Thoracic aorta (tissue), 2 donors: ENCODE results near the gene NUPR2. TPM values are rescaled to one million over a fixed set of nuclear protein-coding genes. Genes with fewer than 3 reads are reported as not detected.
"Not testable (repeated sequence)": the region's sequence is repeated elsewhere in the genome, so short reads cannot be mapped to it uniquely, and the experiment has no call there.

ENCODE experiments used
- ATAC-seq: fragments of 150-250 bp; one replicate; pipeline ENCODE4 v1.8.0; 2017; ENCODE audit warnings: low read depth; ENCODE audit not compliant: insufficient number of reproducible peaks, low FRiP score
- DNase-seq: peaks from one replicate; pipeline ENCODE4 v3.0.0-alpha.2; 2020; ENCODE audit warnings: low spot score
- H3K27ac ChIP-seq, 2 donors: fragments of 200-600 bp; sonication (generic); 1 replicate in 1 of 2; 2 replicates in 1 of 2; pipeline ENCODE4 v1.5.1; 2016; ENCODE audit warnings: mild to moderate bottlenecking in 2 of 2, moderate library complexity in 2 of 2
- H3K27me3 ChIP-seq: fragments of 200-600 bp; sonication (generic); replicated peaks from 2 replicates; pipeline ENCODE4 v1.6.0; 2016; ENCODE audit warnings: mild to moderate bottlenecking; ENCODE audit not compliant: insufficient read depth
- H3K36me3 ChIP-seq: fragments of 200-600 bp; sonication (generic); one replicate; pipeline ENCODE4 v1.5.1; 2016
- H3K4me1 ChIP-seq, 2 donors: fragments of 200-600 bp; sonication (generic); 1 replicate in 1 of 2; 2 replicates in 1 of 2; pipeline versions ENCODE4 v1.5.1 to v1.6.0; 2016; ENCODE audit warnings: low read depth in 2 of 2, mild to moderate bottlenecking in 1 of 2; ENCODE audit not compliant: control insufficient read depth in 1 of 2
- H3K4me3 ChIP-seq: fragments of 200-600 bp; sonication (generic); 2 replicates; pipeline ENCODE4 v1.5.1; 2016; ENCODE audit warnings: mild to moderate bottlenecking
- H3K9me3 ChIP-seq: fragments of 200-600 bp; sonication (generic); 2 replicates; pipeline ENCODE4 v1.5.1; 2016
- total RNA-seq, 2 donors: library from RNA; depleted of rRNA; stranded (reverse); fragments of >200 nt; gene quantifications; one replicate each; pipeline versions ENCODE4 v1.1.0 to v1.2.3, GENCODE V29; 2016
- TF ChIP-seq, protein P1 (sequence below): fragments of 200-600 bp; sonication (generic); IDR thresholded peaks from one replicate; pipeline ENCODE4 v1.5.1; 2019; ENCODE audit warnings: antibody characterized with exemption

The NUPR2 gene
- total RNA-seq, 2 donors from 2014 or later, result 1.1 TPM; not detected in 1

DNA sequence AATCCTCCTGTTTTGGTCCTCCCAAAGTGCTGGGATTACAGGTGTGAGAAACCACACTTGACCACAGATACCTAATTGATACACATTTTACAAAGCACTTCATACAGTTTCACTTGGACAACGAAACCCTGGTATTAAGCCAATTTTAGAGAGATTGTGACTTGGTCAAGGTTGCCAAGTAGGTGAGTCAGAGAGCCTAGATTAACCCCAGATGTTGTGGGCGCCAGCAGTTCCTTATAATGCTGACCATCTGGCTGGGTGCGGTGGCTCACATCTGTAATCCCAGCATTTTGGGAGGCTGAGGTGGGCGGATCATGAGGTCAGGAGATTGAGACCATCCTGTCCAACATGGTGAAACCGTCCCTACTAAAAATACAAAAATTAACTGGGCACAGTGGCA is 18.5 kb downstream of the NUPR2 start:
- ATAC-seq, result no peak
- Histone ChIP-seq H3K27ac (no peak overlapping the region), H3K27me3 (no peaks in the 10 kb centered on the region), H3K9me3 (no peaks in the 10 kb centered on the region), H3K36me3 (peaks cover 32% of the 10 kb centered on the region), H3K4me1 (peaks cover 5 to 26% of the 10 kb centered on the region in 2 donors), H3K4me3 (no peak overlapping the region)
- TF ChIP-seq, protein P1, sequence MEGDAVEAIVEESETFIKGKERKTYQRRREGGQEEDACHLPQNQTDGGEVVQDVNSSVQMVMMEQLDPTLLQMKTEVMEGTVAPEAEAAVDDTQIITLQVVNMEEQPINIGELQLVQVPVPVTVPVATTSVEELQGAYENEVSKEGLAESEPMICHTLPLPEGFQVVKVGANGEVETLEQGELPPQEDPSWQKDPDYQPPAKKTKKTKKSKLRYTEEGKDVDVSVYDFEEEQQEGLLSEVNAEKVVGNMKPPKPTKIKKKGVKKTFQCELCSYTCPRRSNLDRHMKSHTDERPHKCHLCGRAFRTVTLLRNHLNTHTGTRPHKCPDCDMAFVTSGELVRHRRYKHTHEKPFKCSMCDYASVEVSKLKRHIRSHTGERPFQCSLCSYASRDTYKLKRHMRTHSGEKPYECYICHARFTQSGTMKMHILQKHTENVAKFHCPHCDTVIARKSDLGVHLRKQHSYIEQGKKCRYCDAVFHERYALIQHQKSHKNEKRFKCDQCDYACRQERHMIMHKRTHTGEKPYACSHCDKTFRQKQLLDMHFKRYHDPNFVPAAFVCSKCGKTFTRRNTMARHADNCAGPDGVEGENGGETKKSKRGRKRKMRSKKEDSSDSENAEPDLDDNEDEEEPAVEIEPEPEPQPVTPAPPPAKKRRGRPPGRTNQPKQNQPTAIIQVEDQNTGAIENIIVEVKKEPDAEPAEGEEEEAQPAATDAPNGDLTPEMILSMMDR, result no peak
- no peak for DNase-seq

DNA sequence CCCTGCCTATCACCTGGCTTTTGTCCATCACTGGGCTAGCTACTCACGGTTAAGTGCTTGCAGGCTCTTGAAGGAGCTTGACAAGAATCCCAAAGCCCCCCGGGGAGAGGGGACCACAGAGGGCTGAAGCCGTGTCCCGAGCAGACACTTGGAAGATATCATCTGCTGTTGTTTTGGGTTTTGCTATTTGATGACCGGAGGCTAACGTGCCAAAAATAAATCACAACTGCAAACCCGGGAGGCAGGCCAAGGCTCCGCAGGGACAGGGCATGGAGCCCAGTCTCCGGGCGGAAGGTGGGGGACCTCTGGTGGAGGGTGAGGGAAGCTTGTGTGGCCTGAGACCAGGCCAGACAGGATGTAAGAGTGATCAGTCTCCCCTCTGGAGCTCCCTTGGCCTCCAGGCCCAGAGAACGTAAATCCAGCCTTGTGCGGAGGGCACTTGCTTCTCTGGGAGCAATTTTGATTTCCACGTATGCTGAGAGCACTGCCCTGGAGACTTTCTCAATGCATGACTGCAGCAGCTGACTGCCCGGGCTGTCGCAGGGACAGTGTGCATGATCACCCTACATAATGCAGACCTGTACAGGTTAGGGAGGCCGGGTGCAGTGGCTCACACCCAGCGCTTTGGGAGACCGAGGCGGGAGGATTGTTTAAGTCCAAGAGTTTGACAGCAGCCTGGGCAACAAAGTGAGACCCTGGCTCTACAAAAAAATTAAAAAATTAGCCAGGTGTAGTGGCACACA is 23.3 kb downstream of the NUPR2 start, which contains the start of gene PHKG1:
Gene PHKG1 (minus strand): TSS at position 164 of the 743 bp plus-strand sequence. CDS start 4,011 bp downstream, outside the sequence.
- Histone ChIP-seq H3K4me1 (peaks cover 9 to 43% of the 10 kb centered on the region in 2 donors), H3K27me3 (no peaks in the 10 kb centered on the region), H3K27ac (peak within 1 kb of the TSS; percentile 91 to 94), H3K36me3 (no peaks in the 10 kb centered on the region), H3K9me3 (no peaks in the 10 kb centered on the region), H3K4me3 (peak within 1 kb of the TSS; percentile 60)
- DNase-seq (peak; percentile 41), ATAC-seq (peak; percentile 83)
- TF ChIP-seq, protein P1, result peak; percentile 75

DNA sequence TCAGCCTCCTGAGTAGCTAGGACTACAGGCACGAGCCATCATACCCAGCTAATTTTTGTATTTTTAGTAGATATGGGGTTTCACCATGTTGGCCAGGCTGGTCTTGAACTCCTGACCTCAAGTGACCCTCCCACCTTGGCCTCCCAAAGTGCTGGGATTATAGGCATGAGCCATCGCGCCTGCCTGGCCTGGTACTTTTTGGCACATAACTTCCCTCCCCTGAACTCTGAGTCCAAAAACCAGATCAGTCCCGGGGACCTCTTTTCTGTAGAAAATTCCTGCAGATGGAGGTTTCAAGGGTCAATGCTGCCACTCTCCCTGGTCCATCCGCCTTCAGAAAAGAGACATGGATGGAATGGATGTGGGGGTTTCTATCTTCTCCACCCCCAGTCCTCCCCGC is 23.8 kb downstream of the NUPR2 start:
- not testable (repeated sequence) for DNase-seq, ATAC-seq

DNA sequence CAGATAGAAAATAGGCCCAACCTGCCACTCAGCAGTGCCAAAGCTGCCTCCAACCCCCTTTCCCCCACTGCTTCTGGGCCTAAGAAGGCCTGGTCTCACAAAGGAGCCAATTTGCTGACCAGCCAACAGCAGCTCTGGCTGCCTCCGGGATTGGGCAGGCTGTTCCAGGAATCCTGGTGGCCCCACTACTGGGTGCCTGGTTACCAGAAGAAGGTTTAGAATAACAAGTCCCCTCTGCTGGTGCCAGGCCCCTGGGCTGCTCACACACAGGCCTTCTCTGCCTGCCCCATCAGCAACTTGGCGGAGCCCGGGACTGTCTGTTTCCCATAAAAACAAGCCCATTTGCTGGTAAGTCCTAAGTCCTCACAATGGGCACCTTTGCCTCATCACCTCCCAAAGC is 24.6 kb downstream of the NUPR2 start:
- Histone ChIP-seq H3K9me3 (no peaks in the 10 kb centered on the region), H3K4me1 (peaks cover 9 to 32% of the 10 kb centered on the region in 2 donors), H3K36me3 (peaks cover 8% of the 10 kb centered on the region), H3K27ac (peak overlapping the region; percentile 91 to 94), H3K27me3 (no peaks in the 10 kb centered on the region), H3K4me3 (peak overlapping the region; percentile 60)
- TF ChIP-seq, protein P1, result no peak
- peak; percentile 81 for ATAC-seq
- peak; percentile 62 for DNase-seq

More for the DNA sequence above, 23.8 kb downstream of the NUPR2 start:
- Histone ChIP-seq H3K4me3 (peak overlapping the region; percentile 60), H3K4me1 (peaks cover 9 to 37% of the 10 kb centered on the region in 2 donors), H3K27ac (peak overlapping the region; percentile 91 to 94)
- not testable (repeated sequence) for H3K9me3 ChIP-seq, H3K36me3 ChIP-seq, H3K27me3 ChIP-seq

DNA sequence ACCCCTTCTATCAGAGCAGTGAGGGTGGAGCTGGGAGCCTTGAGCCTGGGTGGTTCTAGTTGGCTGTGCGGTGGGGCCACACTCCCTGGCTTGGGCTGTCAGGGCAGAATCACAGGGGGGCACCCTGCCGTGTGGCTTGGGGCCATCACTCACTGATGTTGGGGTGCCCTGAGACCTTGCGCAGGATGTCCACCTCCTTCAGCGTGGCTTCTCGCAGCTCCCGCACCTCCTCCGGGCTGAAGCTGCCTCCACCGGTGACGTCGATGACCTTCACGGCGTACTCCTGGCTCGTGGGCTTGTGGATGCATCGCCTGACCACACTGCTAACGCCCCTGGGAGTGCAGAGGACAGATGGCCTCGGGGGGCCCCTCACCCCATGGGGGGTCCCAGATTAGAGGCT is 28.8 kb downstream of the NUPR2 start:
- Histone ChIP-seq H3K27me3 (no peaks in the 10 kb centered on the region), H3K36me3 (peaks cover 10% of the 10 kb centered on the region), H3K4me1 (peaks cover 7 to 36% of the 10 kb centered on the region in 2 donors), H3K27ac (no peak overlapping the region), H3K4me3 (no peak overlapping the region), H3K9me3 (no peaks in the 10 kb centered on the region)
- no peak for DNase-seq
- ATAC-seq, result no peak
- TF ChIP-seq, protein P1, result no peak
